Right atrium auricular region (tissue), 2 donors: ENCODE measurements around the gene OOSP2. TPM values are rescaled to one million over a fixed set of nuclear protein-coding genes. Genes with fewer than 3 reads are reported as not detected.

Experiments
- DNase-seq: peaks from one replicate; pipeline ENCODE4 v3.0.0-alpha.2; 2019; ENCODE audit warnings: low spot score
- H3K27ac ChIP-seq, 2 donors: fragments of 200-600 bp; sonication (generic); 1 replicate in 1 of 2; 2 replicates in 1 of 2; pipeline ENCODE4 v1.5.1; 2016 to 2019
- H3K27me3 ChIP-seq, 2 donors: fragments of 200-600 bp; sonication (generic); one replicate each; pipeline versions ENCODE4 v1.5.1 to v1.6.0; 2017 to 2019
- H3K36me3 ChIP-seq: fragments of 200-600 bp; sonication (generic); one replicate; pipeline ENCODE4 v1.5.1; 2016
- H3K4me1 ChIP-seq, 2 donors: fragments of 200-600 bp; sonication (generic); one replicate each; pipeline versions ENCODE4 v1.5.1 to v1.6.0; 2017 to 2019
- H3K4me3 ChIP-seq, 2 donors: fragments of 200-600 bp; sonication (generic); 1 replicate in 1 of 2; 2 replicates in 1 of 2; pipeline ENCODE4 v1.5.1; 2017 to 2019; ENCODE audit warnings: mild to moderate bottlenecking in 1 of 2, moderate library complexity in 1 of 2
- H3K9me3 ChIP-seq, 2 donors: fragments of 200-600 bp; sonication (generic); one replicate each; pipeline ENCODE4 v1.5.1; 2019
- CTCF ChIP-seq, 2 donors: fragments of 200-600 bp; sonication (generic); IDR thresholded peaks; one replicate each; pipeline ENCODE4 v1.5.1; 2019; ENCODE audit warnings: antibody characterized with exemption in 2 of 2
- total RNA-seq, 2 donors: library from RNA; depleted of rRNA; stranded (reverse); fragments of >200 nt; gene quantifications; one replicate each; pipeline ENCODE4 v1.1.0, GENCODE V29; 2016

The OOSP2 gene
- total RNA-seq, 2 donors from 2014 or later = not detected

DNA sequence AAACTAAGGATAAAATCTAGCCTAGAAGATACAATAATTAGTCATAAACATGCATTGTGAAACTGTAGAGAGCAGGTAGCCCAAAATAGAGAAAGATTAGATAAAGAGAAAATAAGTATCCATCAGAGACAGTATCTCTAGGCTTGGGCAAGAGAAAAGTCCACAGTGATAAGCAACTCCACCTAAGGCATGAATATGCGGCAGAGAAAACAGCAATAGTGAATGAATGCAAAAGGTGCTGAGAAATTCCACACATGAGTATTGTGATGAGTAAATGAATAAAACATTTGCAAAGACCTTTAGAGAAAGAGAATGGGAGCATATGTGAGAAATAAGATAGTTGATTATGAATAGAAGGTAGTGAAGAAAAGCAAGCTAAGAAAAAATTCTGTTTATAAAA is 57.0 kb downstream of the OOSP2 start:
- no peaks in the 10 kb centered on the region for H3K27me3 ChIP-seq
- H3K9me3 ChIP-seq = no peaks in the 10 kb centered on the region
- H3K4me3 ChIP-seq = no peak overlapping the region
- no peak for DNase-seq
- H3K36me3 ChIP-seq = no peaks in the 10 kb centered on the region
- no peaks in the 10 kb centered on the region for H3K4me1 ChIP-seq
- no peak overlapping the region for H3K27ac ChIP-seq
- no peak for TF ChIP-seq CTCF (IDR thresholded peaks at IDR 0.05)

Other genes with a start within 250 kb of the OOSP2 start
- gene MRPL16, start 229.6 kb upstream of the OOSP2 start, total RNA-seq = 10 to 100 TPM; 41.9 to 78.5 TPM
- not detected for gene CBLIF, start 194.9 kb upstream of the OOSP2 start, total RNA-seq
- gene TCN1, start 173.9 kb upstream of the OOSP2 start, total RNA-seq = not detected
- not detected for gene OOSP3, start 161.6 kb upstream of the OOSP2 start, total RNA-seq
- gene OOSP1, start 102.0 kb upstream of the OOSP2 start, total RNA-seq = not detected
- gene OOSP4A, start 76.4 kb upstream of the OOSP2 start, total RNA-seq = not detected
- not detected for gene OOSP4B, start 23.2 kb upstream of the OOSP2 start, total RNA-seq
- gene MS4A3, start 16.3 kb downstream of the OOSP2 start, total RNA-seq = not detected
- under 1 TPM in 1 of 2 donors, not detected in 1; 0.93 TPM for gene MS4A2, start 48.3 kb downstream of the OOSP2 start, total RNA-seq
- 10 to 100 TPM; 15.6 to 40.8 TPM for gene MS4A6A, start 142.7 kb downstream of the OOSP2 start, total RNA-seq
- gene MS4A4E, start 202.7 kb downstream of the OOSP2 start, total RNA-seq = under 1 TPM; 0.59 to 0.71 TPM
- gene MS4A4A, start 240.3 kb downstream of the OOSP2 start, total RNA-seq = 10 to 100 TPM in 1 of 2 donors, 1 to 10 TPM in 1; 7.8 to 11.6 TPM